GM23338 (cell line): Measurements from ENCODE around the gene SMIM45.

Source experiments
- ATAC-seq: fragments of 200-7000 bp; cut with Tn5 transposase; 3 replicates; pipeline ENCODE4 v1.9.1; 2020
- DNase-seq: peaks from one replicate; pipeline ENCODE4 v3.0.0-alpha.2; 2015; ENCODE audit warnings: low spot score
- H2AFZ ChIP-seq: fragments of 200-600 bp; sonication (generic); 2 replicates; pipeline ENCODE4 v1.8.0; 2016; ENCODE audit warnings: antibody characterized with exemption, mild to moderate bottlenecking, moderate library complexity
- H3F3A ChIP-seq: fragments of 200-600 bp; sonication (generic); replicated peaks from 2 replicates; pipeline ENCODE4 v1.8.0; 2017; ENCODE audit warnings: antibody characterized with exemption, mixed run types, low read depth
- H3K27ac ChIP-seq: fragments of 200-600 bp; sonication (generic); 2 replicates; pipeline ENCODE4 v1.6.1; 2016; ENCODE audit warnings: low read depth
- H3K27me3 ChIP-seq: fragments of 200-600 bp; sonication (generic); 2 replicates; pipeline ENCODE4 v1.8.0; 2016; ENCODE audit warnings: mild to moderate bottlenecking, mixed run types, moderate library complexity; ENCODE audit not compliant: insufficient read depth
- H3K36me3 ChIP-seq: fragments of 200-600 bp; sonication (generic); 2 replicates; pipeline ENCODE4 v1.8.0; 2016; ENCODE audit warnings: mild to moderate bottlenecking; ENCODE audit not compliant: insufficient read depth
- H3K4me1 ChIP-seq: fragments of 200-600 bp; sonication (generic); 2 replicates; pipeline ENCODE4 v1.8.0; 2016; ENCODE audit warnings: mild to moderate bottlenecking, moderate library complexity; ENCODE audit not compliant: insufficient read depth
- H3K4me2 ChIP-seq: fragments of 200-600 bp; sonication (generic); 2 replicates; pipeline ENCODE4 v1.7.1; 2017; ENCODE audit warnings: mixed run types
- H3K4me3 ChIP-seq: fragments of 200-600 bp; sonication (generic); 2 replicates; pipeline ENCODE4 v1.6.1; 2016; ENCODE audit warnings: mixed run types
- H3K79me2 ChIP-seq: fragments of 200-600 bp; sonication (generic); replicated peaks from 2 replicates; pipeline ENCODE4 v1.8.0; 2017; ENCODE audit warnings: mild to moderate bottlenecking; ENCODE audit not compliant: insufficient read depth
- H3K9me2 ChIP-seq: fragments of 200-600 bp; sonication (generic); 2 replicates; pipeline ENCODE4 v1.8.0; 2017; ENCODE audit not compliant: insufficient read depth
- H4K20me1 ChIP-seq: fragments of 200-600 bp; sonication (generic); replicated peaks from 2 replicates; pipeline ENCODE4 v1.8.0; 2017; ENCODE audit warnings: mild to moderate bottlenecking; ENCODE audit not compliant: insufficient read depth
- H3K27ac Mint-ChIP-seq: 2 replicates; pipeline ENCODE4 v1.8.0; 2020; ENCODE audit warnings: inconsistent platforms, mild to moderate bottlenecking, moderate library complexity, mixed read lengths
- H3K27me3 Mint-ChIP-seq: 3 replicates; pipeline ENCODE4 v1.8.0; 2022; ENCODE audit warnings: low read depth, mild to moderate bottlenecking, moderate library complexity, mixed read lengths, inconsistent platforms; ENCODE audit not compliant: insufficient read depth, poor library complexity
- H3K36me3 Mint-ChIP-seq: 3 replicates; pipeline ENCODE4 v1.8.0; 2021; ENCODE audit warnings: low read depth, mild to moderate bottlenecking, inconsistent platforms, moderate library complexity, mixed read lengths
- H3K4me1 Mint-ChIP-seq: 3 replicates; pipeline ENCODE4 v1.8.0; 2020; ENCODE audit warnings: mild to moderate bottlenecking, inconsistent platforms, mixed read lengths
- H3K4me3 Mint-ChIP-seq: 3 replicates; pipeline ENCODE4 v1.8.0; 2021; ENCODE audit warnings: moderate library complexity, mild to moderate bottlenecking, inconsistent platforms, mixed read lengths
- H3K9me3 Mint-ChIP-seq: 3 replicates; pipeline ENCODE4 v1.8.0; 2020; ENCODE audit warnings: moderate library complexity, mild to moderate bottlenecking, inconsistent platforms, mixed read lengths
- CREB1 ChIP-seq: fragments of 250-450 bp; sonication (Bioruptor Pico); IDR thresholded peaks from 2 replicates; pipeline ENCODE4 v1.5.0; 2020; ENCODE audit warnings: low read depth, mild to moderate bottlenecking, moderate library complexity
- EZH2phosphoT487 ChIP-seq: fragments of 200-600 bp; sonication (generic); IDR thresholded peaks from one replicate; pipeline ENCODE4 v1.8.1; 2018; ENCODE audit warnings: antibody characterized with exemption; ENCODE audit not compliant: unreplicated experiment
- JUNB ChIP-seq: IDR thresholded peaks from one replicate; pipeline ENCODE4 v1.6.1; 2016; ENCODE audit warnings: antibody characterized with exemption; ENCODE audit not compliant: unreplicated experiment
- NANOG ChIP-seq: IDR thresholded peaks from 2 replicates; pipeline ENCODE4 v1.6.1; 2016; ENCODE audit warnings: antibody characterized with exemption, borderline replicate concordance
- POLR2AphosphoS5 ChIP-seq: IDR thresholded peaks from 2 replicates; pipeline ENCODE4 v1.6.1; 2016; ENCODE audit warnings: antibody characterized with exemption, low read depth
- STAT1 ChIP-seq: IDR thresholded peaks from one replicate; pipeline ENCODE4 v1.6.1; 2016; ENCODE audit warnings: antibody characterized with exemption; ENCODE audit not compliant: unreplicated experiment
- ZNF114 ChIP-seq: fragments of 250-450 bp; sonication (Bioruptor Pico); IDR thresholded peaks from 2 replicates; pipeline ENCODE4 v1.5.0; 2020; ENCODE audit warnings: mild to moderate bottlenecking, moderate library complexity
- ZNF331 ChIP-seq: fragments of 250-450 bp; sonication (Bioruptor Pico); IDR thresholded peaks from 2 replicates; pipeline ENCODE4 v1.5.0; 2020; ENCODE audit warnings: low read depth, mild to moderate bottlenecking, moderate library complexity
- TF ChIP-seq, protein P1 (sequence below): IDR thresholded peaks from 2 replicates; pipeline ENCODE4 v1.6.1; 2016; ENCODE audit warnings: antibody characterized with exemption
- TF ChIP-seq, protein P2 (sequence below): fragments of 250-450 bp; sonication (Bioruptor Pico); IDR thresholded peaks from 2 replicates; pipeline ENCODE4 v1.5.0; 2020; ENCODE audit warnings: mild to moderate bottlenecking, moderate library complexity
- TF ChIP-seq, protein P3 (sequence below): IDR thresholded peaks from one replicate; pipeline ENCODE4 v1.6.1; 2018; ENCODE audit warnings: antibody characterized with exemption; ENCODE audit not compliant: unreplicated experiment

The SMIM45 gene

DNA sequence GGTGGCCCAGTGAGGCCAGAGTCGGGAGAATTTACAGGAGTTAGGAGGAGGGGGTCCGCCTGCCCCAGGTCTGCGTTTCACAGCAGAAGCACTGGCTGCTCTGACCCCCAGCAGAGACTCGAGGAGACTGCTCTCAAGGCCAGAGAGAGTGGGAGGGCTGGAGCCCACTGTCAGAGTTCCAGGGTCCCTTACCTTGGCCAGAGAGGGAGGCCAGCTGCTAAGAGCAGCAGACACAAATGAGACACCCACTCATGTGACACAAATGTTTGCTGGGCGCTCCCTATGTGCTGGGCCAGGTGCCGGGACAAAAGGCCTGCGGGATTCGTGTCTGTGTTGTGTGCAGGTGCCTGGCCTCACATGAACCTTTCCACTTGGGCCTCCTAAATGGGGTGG, 22.5 kb upstream of the SMIM45 start (continued):
- TF ChIP-seq, protein P1, sequence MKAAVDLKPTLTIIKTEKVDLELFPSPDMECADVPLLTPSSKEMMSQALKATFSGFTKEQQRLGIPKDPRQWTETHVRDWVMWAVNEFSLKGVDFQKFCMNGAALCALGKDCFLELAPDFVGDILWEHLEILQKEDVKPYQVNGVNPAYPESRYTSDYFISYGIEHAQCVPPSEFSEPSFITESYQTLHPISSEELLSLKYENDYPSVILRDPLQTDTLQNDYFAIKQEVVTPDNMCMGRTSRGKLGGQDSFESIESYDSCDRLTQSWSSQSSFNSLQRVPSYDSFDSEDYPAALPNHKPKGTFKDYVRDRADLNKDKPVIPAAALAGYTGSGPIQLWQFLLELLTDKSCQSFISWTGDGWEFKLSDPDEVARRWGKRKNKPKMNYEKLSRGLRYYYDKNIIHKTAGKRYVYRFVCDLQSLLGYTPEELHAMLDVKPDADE, result no peak
- no peak for TF ChIP-seq STAT1
- TF ChIP-seq POLR2AphosphoS5, result no peak
- TF ChIP-seq CREB1 (CRISPR knock-in tag), result no peak
- TF ChIP-seq, protein P2, sequence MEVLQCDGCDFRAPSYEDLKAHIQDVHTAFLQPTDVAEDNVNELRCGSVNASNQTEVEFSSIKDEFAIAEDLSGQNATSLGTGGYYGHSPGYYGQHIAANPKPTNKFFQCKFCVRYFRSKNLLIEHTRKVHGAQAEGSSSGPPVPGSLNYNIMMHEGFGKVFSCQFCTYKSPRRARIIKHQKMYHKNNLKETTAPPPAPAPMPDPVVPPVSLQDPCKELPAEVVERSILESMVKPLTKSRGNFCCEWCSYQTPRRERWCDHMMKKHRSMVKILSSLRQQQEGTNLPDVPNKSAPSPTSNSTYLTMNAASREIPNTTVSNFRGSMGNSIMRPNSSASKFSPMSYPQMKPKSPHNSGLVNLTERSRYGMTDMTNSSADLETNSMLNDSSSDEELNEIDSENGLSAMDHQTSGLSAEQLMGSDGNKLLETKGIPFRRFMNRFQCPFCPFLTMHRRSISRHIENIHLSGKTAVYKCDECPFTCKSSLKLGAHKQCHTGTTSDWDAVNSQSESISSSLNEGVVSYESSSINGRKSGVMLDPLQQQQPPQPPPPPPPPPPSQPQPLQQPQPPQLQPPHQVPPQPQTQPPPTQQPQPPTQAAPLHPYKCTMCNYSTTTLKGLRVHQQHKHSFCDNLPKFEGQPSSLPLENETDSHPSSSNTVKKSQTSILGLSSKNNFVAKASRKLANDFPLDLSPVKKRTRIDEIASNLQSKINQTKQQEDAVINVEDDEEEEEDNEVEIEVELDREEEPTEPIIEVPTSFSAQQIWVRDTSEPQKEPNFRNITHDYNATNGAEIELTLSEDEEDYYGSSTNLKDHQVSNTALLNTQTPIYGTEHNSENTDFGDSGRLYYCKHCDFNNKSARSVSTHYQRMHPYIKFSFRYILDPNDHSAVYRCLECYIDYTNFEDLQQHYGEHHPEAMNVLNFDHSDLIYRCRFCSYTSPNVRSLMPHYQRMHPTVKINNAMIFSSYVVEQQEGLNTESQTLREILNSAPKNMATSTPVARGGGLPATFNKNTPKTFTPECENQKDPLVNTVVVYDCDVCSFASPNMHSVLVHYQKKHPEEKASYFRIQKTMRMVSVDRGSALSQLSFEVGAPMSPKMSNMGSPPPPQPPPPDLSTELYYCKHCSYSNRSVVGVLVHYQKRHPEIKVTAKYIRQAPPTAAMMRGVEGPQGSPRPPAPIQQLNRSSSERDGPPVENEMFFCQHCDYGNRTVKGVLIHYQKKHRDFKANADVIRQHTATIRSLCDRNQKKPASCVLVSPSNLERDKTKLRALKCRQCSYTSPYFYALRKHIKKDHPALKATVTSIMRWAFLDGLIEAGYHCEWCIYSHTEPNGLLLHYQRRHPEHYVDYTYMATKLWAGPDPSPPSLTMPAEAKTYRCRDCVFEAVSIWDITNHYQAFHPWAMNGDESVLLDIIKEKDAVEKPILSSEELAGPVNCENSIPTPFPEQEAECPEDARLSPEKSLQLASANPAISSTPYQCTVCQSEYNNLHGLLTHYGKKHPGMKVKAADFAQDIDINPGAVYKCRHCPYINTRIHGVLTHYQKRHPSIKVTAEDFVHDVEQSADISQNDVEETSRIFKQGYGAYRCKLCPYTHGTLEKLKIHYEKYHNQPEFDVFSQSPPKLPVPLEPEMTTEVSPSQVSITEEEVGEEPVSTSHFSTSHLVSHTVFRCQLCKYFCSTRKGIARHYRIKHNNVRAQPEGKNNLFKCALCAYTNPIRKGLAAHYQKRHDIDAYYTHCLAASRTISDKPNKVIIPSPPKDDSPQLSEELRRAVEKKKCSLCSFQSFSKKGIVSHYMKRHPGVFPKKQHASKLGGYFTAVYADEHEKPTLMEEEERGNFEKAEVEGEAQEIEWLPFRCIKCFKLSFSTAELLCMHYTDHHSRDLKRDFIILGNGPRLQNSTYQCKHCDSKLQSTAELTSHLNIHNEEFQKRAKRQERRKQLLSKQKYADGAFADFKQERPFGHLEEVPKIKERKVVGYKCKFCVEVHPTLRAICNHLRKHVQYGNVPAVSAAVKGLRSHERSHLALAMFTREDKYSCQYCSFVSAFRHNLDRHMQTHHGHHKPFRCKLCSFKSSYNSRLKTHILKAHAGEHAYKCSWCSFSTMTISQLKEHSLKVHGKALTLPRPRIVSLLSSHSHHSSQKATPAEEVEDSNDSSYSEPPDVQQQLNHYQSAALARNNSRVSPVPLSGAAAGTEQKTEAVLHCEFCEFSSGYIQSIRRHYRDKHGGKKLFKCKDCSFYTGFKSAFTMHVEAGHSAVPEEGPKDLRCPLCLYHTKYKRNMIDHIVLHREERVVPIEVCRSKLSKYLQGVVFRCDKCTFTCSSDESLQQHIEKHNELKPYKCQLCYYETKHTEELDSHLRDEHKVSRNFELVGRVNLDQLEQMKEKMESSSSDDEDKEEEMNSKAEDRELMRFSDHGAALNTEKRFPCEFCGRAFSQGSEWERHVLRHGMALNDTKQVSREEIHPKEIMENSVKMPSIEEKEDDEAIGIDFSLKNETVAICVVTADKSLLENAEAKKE (CRISPR knock-in tag), result no peak

DNA sequence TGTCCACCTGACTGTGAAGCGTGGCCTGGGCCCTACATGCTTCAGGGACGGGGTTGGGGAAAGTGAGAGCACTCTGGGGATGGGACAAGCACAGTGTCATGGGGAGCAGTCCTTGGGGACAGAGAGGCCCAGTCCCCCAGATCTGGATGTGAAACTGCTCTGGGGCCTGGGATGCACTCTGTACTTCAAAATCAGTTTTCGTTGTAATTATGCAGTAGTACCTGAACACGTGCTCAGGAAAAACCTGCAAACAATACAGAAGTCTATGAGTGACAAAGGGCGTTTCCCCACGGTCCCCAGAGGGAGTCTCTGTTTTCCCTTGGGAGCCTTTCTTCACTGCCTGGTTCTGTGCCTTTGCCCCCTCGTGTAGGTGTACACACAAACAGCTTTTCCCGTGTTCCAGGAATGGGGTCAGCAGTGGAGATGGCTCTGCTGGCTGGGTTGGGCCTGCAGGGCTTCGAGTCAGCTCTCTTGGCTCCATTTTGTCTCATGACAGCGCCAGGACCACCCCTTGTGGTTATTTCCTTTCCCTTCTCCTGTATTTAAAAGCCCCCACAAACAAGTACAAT, 20.2 kb upstream of the SMIM45 start:
- H3K4me3 Mint-ChIP-seq, result no peak overlapping the region
- DNase-seq, result no peak
- no peak overlapping the region for H3K27ac ChIP-seq
- TF ChIP-seq ZNF114 (CRISPR knock-in tag) (no peak), ZNF331 (CRISPR knock-in tag) (no peak), EZH2phosphoT487 (no peak), CREB1 (CRISPR knock-in tag) (no peak), JUNB (no peak), STAT1 (no peak), NANOG (no peak)
- TF ChIP-seq, protein P3, sequence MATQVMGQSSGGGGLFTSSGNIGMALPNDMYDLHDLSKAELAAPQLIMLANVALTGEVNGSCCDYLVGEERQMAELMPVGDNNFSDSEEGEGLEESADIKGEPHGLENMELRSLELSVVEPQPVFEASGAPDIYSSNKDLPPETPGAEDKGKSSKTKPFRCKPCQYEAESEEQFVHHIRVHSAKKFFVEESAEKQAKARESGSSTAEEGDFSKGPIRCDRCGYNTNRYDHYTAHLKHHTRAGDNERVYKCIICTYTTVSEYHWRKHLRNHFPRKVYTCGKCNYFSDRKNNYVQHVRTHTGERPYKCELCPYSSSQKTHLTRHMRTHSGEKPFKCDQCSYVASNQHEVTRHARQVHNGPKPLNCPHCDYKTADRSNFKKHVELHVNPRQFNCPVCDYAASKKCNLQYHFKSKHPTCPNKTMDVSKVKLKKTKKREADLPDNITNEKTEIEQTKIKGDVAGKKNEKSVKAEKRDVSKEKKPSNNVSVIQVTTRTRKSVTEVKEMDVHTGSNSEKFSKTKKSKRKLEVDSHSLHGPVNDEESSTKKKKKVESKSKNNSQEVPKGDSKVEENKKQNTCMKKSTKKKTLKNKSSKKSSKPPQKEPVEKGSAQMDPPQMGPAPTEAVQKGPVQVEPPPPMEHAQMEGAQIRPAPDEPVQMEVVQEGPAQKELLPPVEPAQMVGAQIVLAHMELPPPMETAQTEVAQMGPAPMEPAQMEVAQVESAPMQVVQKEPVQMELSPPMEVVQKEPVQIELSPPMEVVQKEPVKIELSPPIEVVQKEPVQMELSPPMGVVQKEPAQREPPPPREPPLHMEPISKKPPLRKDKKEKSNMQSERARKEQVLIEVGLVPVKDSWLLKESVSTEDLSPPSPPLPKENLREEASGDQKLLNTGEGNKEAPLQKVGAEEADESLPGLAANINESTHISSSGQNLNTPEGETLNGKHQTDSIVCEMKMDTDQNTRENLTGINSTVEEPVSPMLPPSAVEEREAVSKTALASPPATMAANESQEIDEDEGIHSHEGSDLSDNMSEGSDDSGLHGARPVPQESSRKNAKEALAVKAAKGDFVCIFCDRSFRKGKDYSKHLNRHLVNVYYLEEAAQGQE, result no peak

More for the DNA sequence above, 20.2 kb upstream of the SMIM45 start:
- Mint-ChIP-seq H3K4me1 (peaks cover 10% of the 10 kb centered on the region), H3K27me3 (peaks cover 45% of the 10 kb centered on the region), H3K9me3 (no peaks in the 10 kb centered on the region; the same call in 2 of the 3 replicates), H3K27ac (no peak overlapping the region), H3K36me3 (peaks cover 8% of the 10 kb centered on the region; the same call in 2 of the 3 replicates)
- no peak overlapping the region for H3K4me3 ChIP-seq
- H3K4me2 ChIP-seq, result no peak overlapping the region
- no peaks in the 10 kb centered on the region for H3K79me2 ChIP-seq
- H3K27me3 ChIP-seq, result peaks cover 22% of the 10 kb centered on the region
- no peak overlapping the region for H2AFZ ChIP-seq
- H4K20me1 ChIP-seq, result peaks cover 10% of the 10 kb centered on the region
- no peak for ATAC-seq
- no peaks in the 10 kb centered on the region; the same call in none of the 2 replicates for H3K4me1 ChIP-seq
- H3F3A ChIP-seq, result peaks cover 8% of the 10 kb centered on the region; the same call in 1 of the 2 replicates
- H3K9me2 ChIP-seq, result no peaks in the 10 kb centered on the region
- H3K36me3 ChIP-seq, result no peaks in the 10 kb centered on the region
